ENCODE data around the gene USB1. TPM values are rescaled to one million over a fixed set of nuclear protein-coding genes. Genes with fewer than 3 reads are reported as not detected.

The USB1 gene
- total and polyA plus RNA-seq, 5 donors from 2014 or later = 29.3 to 46.8 (median 35.7) TPM

- DNase-seq = peak in 1 of 3 donors; percentile 47
- ATAC-seq (ENCODE audit: low read depth in 2 of 2) = no peak
- Mint-ChIP-seq H3K9me3 (peaks cover 0 to under 1% (median 0%) of the 10 kb centered on the region in 7 donors), H3K27me3 (peaks cover 9% of the 10 kb centered on the region), H3K27ac (peak overlapping the region; percentile 82 to 84 (median 84)), H3K36me3 (no peaks in the 10 kb centered on the region), H3K4me3 (peak overlapping the region; percentile 83 to 98 (median 92)), H3K4me1 (peaks cover 4 to 22% (median 13%) of the 10 kb centered on the region in 4 donors)
- peak overlapping the region; percentile 59 for H3K4me3 ChIP-seq (ENCODE audit: low read depth, low read length)
- peaks cover 32% of the 10 kb centered on the region for H3K4me1 ChIP-seq (ENCODE audit: control insufficient read depth, insufficient read depth, low read length, poor library complexity, severe bottlenecking)
- H3K27ac ChIP-seq (ENCODE audit: insufficient read depth, low read length, poor library complexity, severe bottlenecking) = no peak overlapping the region
- H3K27me3 ChIP-seq (ENCODE audit: control insufficient read depth, insufficient read depth, low read length) = no peaks in the 10 kb centered on the region
- H3K9me3 ChIP-seq (ENCODE audit: control insufficient read depth in 2 of 2, low read length in 2 of 2) = no peaks in the 10 kb centered on the region
- no peaks in the 10 kb centered on the region for H3K36me3 ChIP-seq (ENCODE audit: control insufficient read depth, insufficient read depth, low read length)
These were observed 23.5 kb downstream of the USB1 start for GRCh38 chr16:58024486-58025350.

- Mint-ChIP-seq H3K27me3 (peaks cover 9% of the 10 kb centered on the region), H3K27ac (peak within 1 kb of the TSS; percentile 82 to 84 (median 84)), H3K4me1 (peaks cover 4 to 19% (median 10%) of the 10 kb centered on the region in 4 donors), H3K36me3 (no peaks in the 10 kb centered on the region), H3K4me3 (peak within 1 kb of the TSS; percentile 83 to 98 (median 92)), H3K9me3 (peaks cover 0 to 2% (median 0%) of the 10 kb centered on the region in 7 donors)
- Histone ChIP-seq H3K9me3 (ENCODE audit: control insufficient read depth in 2 of 2, low read length in 2 of 2) (no peaks in the 10 kb centered on the region), H3K4me3 (ENCODE audit: low read depth, low read length) (peak within 1 kb of the TSS; percentile 59), H3K27me3 (ENCODE audit: control insufficient read depth, insufficient read depth, low read length) (no peaks in the 10 kb centered on the region), H3K36me3 (ENCODE audit: control insufficient read depth, insufficient read depth, low read length) (no peaks in the 10 kb centered on the region), H3K4me1 (ENCODE audit: control insufficient read depth, insufficient read depth, low read length, poor library complexity, severe bottlenecking) (peaks cover 29% of the 10 kb centered on the region), H3K27ac (ENCODE audit: insufficient read depth, low read length, poor library complexity, severe bottlenecking) (no peak within 1 kb of the TSS)
- DNase-seq (peak; percentile 42 to 68 (median 50)), ATAC-seq (ENCODE audit: low read depth in 2 of 2) (peak; percentile 63)
These were observed 24.3 kb downstream of the USB1 start, which contains the start of gene MMP15 for GRCh38 chr16:58025351-58026138. Gene MMP15 (plus strand): TSS chr16:58025754. CDS start chr16:58026351, 597 bp downstream.

GRCh38 chr16:58026139-58026704 is 25.0 kb downstream of the USB1 start:
- Histone ChIP-seq H3K27me3 (ENCODE audit: control insufficient read depth, insufficient read depth, low read length) (no peaks in the 10 kb centered on the region), H3K4me3 (ENCODE audit: low read depth, low read length) (no peak overlapping the region), H3K27ac (ENCODE audit: insufficient read depth, low read length, poor library complexity, severe bottlenecking) (no peak overlapping the region), H3K36me3 (ENCODE audit: control insufficient read depth, insufficient read depth, low read length) (no peaks in the 10 kb centered on the region), H3K4me1 (ENCODE audit: control insufficient read depth, insufficient read depth, low read length, poor library complexity, severe bottlenecking) (peaks cover 29% of the 10 kb centered on the region), H3K9me3 (ENCODE audit: control insufficient read depth in 2 of 2, low read length in 2 of 2) (no peaks in the 10 kb centered on the region)
- H3K4me1 Mint-ChIP-seq = peaks cover 4 to 14% (median 7%) of the 10 kb centered on the region in 4 donors
- H3K27me3 Mint-ChIP-seq = peaks cover 9% of the 10 kb centered on the region
- no peaks in the 10 kb centered on the region for H3K36me3 Mint-ChIP-seq
- DNase-seq (peak in 1 of 3 donors; percentile 37), ATAC-seq (ENCODE audit: low read depth in 2 of 2) (peak in 1 of 2 donors; percentile 22)
- peak overlapping the region in 3 of 4 donors; percentile 32 to 75 (median 62) for H3K4me3 Mint-ChIP-seq
- peaks cover 0 to 2% (median 0%) of the 10 kb centered on the region in 7 donors for H3K9me3 Mint-ChIP-seq
- no peak overlapping the region for H3K27ac Mint-ChIP-seq

- Mint-ChIP-seq H3K36me3 (no peaks in the 10 kb centered on the region), H3K4me1 (peaks cover 4 to 14% (median 7%) of the 10 kb centered on the region in 4 donors), H3K27me3 (peaks cover 9% of the 10 kb centered on the region), H3K9me3 (peaks cover 0 to 2% (median 0%) of the 10 kb centered on the region in 7 donors), H3K27ac (no peak overlapping the region), H3K4me3 (peak overlapping the region in 3 of 4 donors; percentile 10 to 75 (median 62))
- H3K36me3 ChIP-seq (ENCODE audit: control insufficient read depth, insufficient read depth, low read length) = no peaks in the 10 kb centered on the region
- H3K4me3 ChIP-seq (ENCODE audit: low read depth, low read length) = no peak overlapping the region
- no peak for DNase-seq
- no peaks in the 10 kb centered on the region for H3K9me3 ChIP-seq (ENCODE audit: control insufficient read depth in 2 of 2, low read length in 2 of 2)
- peaks cover 29% of the 10 kb centered on the region for H3K4me1 ChIP-seq (ENCODE audit: control insufficient read depth, insufficient read depth, low read length, poor library complexity, severe bottlenecking)
- H3K27ac ChIP-seq (ENCODE audit: insufficient read depth, low read length, poor library complexity, severe bottlenecking) = no peak overlapping the region
- no peak for ATAC-seq (ENCODE audit: low read depth in 2 of 2)
- H3K27me3 ChIP-seq (ENCODE audit: control insufficient read depth, insufficient read depth, low read length) = no peaks in the 10 kb centered on the region
These were observed 25.5 kb downstream of the USB1 start for GRCh38 chr16:58026705-58027160.

GRCh38 chr16:58027161-58027915 is 26.1 kb downstream of the USB1 start:
- Histone ChIP-seq H3K9me3 (ENCODE audit: control insufficient read depth in 2 of 2, low read length in 2 of 2) (no peaks in the 10 kb centered on the region), H3K4me3 (ENCODE audit: low read depth, low read length) (no peak overlapping the region), H3K36me3 (ENCODE audit: control insufficient read depth, insufficient read depth, low read length) (no peaks in the 10 kb centered on the region), H3K27me3 (ENCODE audit: control insufficient read depth, insufficient read depth, low read length) (no peaks in the 10 kb centered on the region), H3K27ac (ENCODE audit: insufficient read depth, low read length, poor library complexity, severe bottlenecking) (no peak overlapping the region), H3K4me1 (ENCODE audit: control insufficient read depth, insufficient read depth, low read length, poor library complexity, severe bottlenecking) (peaks cover 29% of the 10 kb centered on the region)
- peak in 1 of 3 donors; percentile 10 for DNase-seq
- no peak for ATAC-seq (ENCODE audit: low read depth in 2 of 2)
- Mint-ChIP-seq H3K36me3 (no peaks in the 10 kb centered on the region), H3K4me3 (peak overlapping the region in 2 of 4 donors; percentile 62 to 75), H3K27me3 (peaks cover 9% of the 10 kb centered on the region), H3K27ac (no peak overlapping the region), H3K4me1 (peaks cover 4 to 14% (median 7%) of the 10 kb centered on the region in 4 donors), H3K9me3 (peaks cover 0 to 2% (median 0%) of the 10 kb centered on the region in 7 donors)

GRCh38 chr16:58027916-58028455 is 26.8 kb downstream of the USB1 start:
- H3K9me3 Mint-ChIP-seq = peaks cover 0 to 2% (median 0%) of the 10 kb centered on the region in 7 donors
- ATAC-seq (ENCODE audit: low read depth in 2 of 2) = no peak

More at GRCh38 chr16:58027916-58028455, 26.8 kb downstream of the USB1 start:
- peaks cover 29% of the 10 kb centered on the region for H3K4me1 ChIP-seq (ENCODE audit: control insufficient read depth, insufficient read depth, low read length, poor library complexity, severe bottlenecking)
- Mint-ChIP-seq H3K4me3 (peak overlapping the region; percentile 52 to 73 (median 63)), H3K4me1 (peaks cover 4 to 14% (median 7%) of the 10 kb centered on the region in 4 donors), H3K27ac (no peak overlapping the region), H3K36me3 (no peaks in the 10 kb centered on the region), H3K27me3 (peaks cover 9% of the 10 kb centered on the region)
- no peak overlapping the region for H3K4me3 ChIP-seq (ENCODE audit: low read depth, low read length)
- H3K9me3 ChIP-seq (ENCODE audit: control insufficient read depth in 2 of 2, low read length in 2 of 2) = no peaks in the 10 kb centered on the region
- no peak overlapping the region for H3K27ac ChIP-seq (ENCODE audit: insufficient read depth, low read length, poor library complexity, severe bottlenecking)
- H3K27me3 ChIP-seq (ENCODE audit: control insufficient read depth, insufficient read depth, low read length) = no peaks in the 10 kb centered on the region
- no peak for DNase-seq
- H3K36me3 ChIP-seq (ENCODE audit: control insufficient read depth, insufficient read depth, low read length) = no peaks in the 10 kb centered on the region
